ENCODE results near the gene ANTXR2.

Gene ANTXR2

GRCh38 chr4:80104927-80105326 lies 31.9 kb upstream of the ANTXR2 start:
- Histone ChIP-seq H3K9me3 (ENCODE audit: control insufficient read depth, low read length) (no peaks in the 10 kb centered on the region), H3K4me3 (ENCODE audit: insufficient read depth, low read depth, low read length, poor library complexity, severe bottlenecking) (no peak overlapping the region), H3K4me1 (ENCODE audit: control insufficient read depth, insufficient read depth, low read length, poor library complexity, severe bottlenecking) (no peaks in the 10 kb centered on the region), H3K27ac (ENCODE audit: insufficient read depth, low read length, poor library complexity, severe bottlenecking) (no peak overlapping the region), H3K36me3 (ENCODE audit: control insufficient read depth, insufficient read depth, low read length) (no peaks in the 10 kb centered on the region), H3K27me3 (replicated peaks; ENCODE audit: control insufficient read depth, insufficient read depth, low read length, poor library complexity, severe bottlenecking) (no peaks in the 10 kb centered on the region)
- no peak for DNase-seq

- Histone ChIP-seq H3K4me3 (ENCODE audit: insufficient read depth, low read depth, low read length, poor library complexity, severe bottlenecking) (no peak overlapping the region), H3K9me3 (ENCODE audit: control insufficient read depth, low read length) (no peaks in the 10 kb centered on the region), H3K4me1 (ENCODE audit: control insufficient read depth, insufficient read depth, low read length, poor library complexity, severe bottlenecking) (no peaks in the 10 kb centered on the region), H3K27me3 (replicated peaks; ENCODE audit: control insufficient read depth, insufficient read depth, low read length, poor library complexity, severe bottlenecking) (no peaks in the 10 kb centered on the region), H3K27ac (ENCODE audit: insufficient read depth, low read length, poor library complexity, severe bottlenecking) (no peak overlapping the region), H3K36me3 (ENCODE audit: control insufficient read depth, insufficient read depth, low read length) (no peaks in the 10 kb centered on the region)
- no peak for DNase-seq
Measured at GRCh38 chr4:80103629-80104028, 30.6 kb upstream of the ANTXR2 start.

DNA sequence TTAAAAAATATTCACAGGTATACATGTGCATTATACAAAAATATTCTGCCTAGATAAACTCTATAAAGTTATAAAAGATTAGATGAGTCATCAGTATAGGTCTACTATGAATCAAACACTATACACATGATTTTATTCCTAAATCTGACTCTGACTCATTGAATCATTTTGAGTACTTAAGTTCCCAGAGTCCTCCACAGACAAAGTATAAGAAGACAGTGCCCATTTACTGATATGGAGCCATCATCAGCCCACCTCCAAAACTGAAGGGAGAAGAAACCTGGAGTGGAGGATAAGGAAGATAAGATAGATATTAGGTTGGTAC lies 28.7 kb upstream of the ANTXR2 start:
- Histone ChIP-seq H3K36me3 (ENCODE audit: control insufficient read depth, insufficient read depth, low read length) (no peaks in the 10 kb centered on the region), H3K27me3 (replicated peaks; ENCODE audit: control insufficient read depth, insufficient read depth, low read length, poor library complexity, severe bottlenecking) (no peaks in the 10 kb centered on the region), H3K9me3 (ENCODE audit: control insufficient read depth, low read length) (no peaks in the 10 kb centered on the region), H3K27ac (ENCODE audit: insufficient read depth, low read length, poor library complexity, severe bottlenecking) (no peak overlapping the region), H3K4me3 (ENCODE audit: insufficient read depth, low read depth, low read length, poor library complexity, severe bottlenecking) (no peak overlapping the region), H3K4me1 (ENCODE audit: control insufficient read depth, insufficient read depth, low read length, poor library complexity, severe bottlenecking) (no peaks in the 10 kb centered on the region)
- DNase-seq, result no peak

DNA sequence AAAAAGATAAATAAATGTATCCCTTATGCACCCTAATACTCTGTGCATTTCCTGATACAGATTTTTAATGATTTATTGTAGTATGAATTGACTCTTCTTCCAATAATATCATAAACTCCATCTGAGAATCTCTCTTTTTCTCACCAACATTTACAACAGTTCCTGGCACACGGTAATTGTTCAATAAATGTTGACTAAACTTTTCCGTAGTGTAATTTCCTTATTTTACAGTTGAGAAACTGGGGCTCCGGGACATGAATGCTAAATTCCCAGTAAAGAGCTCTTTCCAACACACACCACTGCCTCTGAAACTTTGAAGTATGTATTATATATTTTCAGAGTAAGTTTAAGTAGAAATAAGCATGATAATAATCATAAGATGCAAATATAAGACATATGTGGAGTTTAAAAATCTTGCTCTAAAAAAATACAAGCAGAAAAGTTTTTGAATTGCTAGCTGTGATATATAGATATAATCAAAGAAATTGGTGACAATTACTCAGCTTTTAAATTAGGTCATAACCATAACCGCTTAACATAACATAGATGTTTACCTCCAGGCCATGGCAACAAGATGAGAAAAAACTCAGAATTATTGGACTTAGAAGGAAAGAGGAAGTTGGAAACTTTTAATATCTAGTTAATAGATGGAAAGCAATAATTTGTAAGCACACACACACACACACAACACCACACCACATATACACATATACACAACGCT lies 28.2 kb upstream of the ANTXR2 start:
- no peaks in the 10 kb centered on the region for H3K27me3 ChIP-seq (replicated peaks; ENCODE audit: control insufficient read depth, insufficient read depth, low read length, poor library complexity, severe bottlenecking)
- no peaks in the 10 kb centered on the region for H3K9me3 ChIP-seq (ENCODE audit: control insufficient read depth, low read length)
- DNase-seq, result no peak
- H3K4me3 ChIP-seq (ENCODE audit: insufficient read depth, low read depth, low read length, poor library complexity, severe bottlenecking), result no peak overlapping the region
- H3K36me3 ChIP-seq (ENCODE audit: control insufficient read depth, insufficient read depth, low read length), result no peaks in the 10 kb centered on the region
- no peak overlapping the region for H3K27ac ChIP-seq (ENCODE audit: insufficient read depth, low read length, poor library complexity, severe bottlenecking)
- no peaks in the 10 kb centered on the region for H3K4me1 ChIP-seq (ENCODE audit: control insufficient read depth, insufficient read depth, low read length, poor library complexity, severe bottlenecking)

- Histone ChIP-seq H3K27ac (ENCODE audit: insufficient read depth, low read length, poor library complexity, severe bottlenecking) (no peak overlapping the region), H3K27me3 (replicated peaks; ENCODE audit: control insufficient read depth, insufficient read depth, low read length, poor library complexity, severe bottlenecking) (no peaks in the 10 kb centered on the region)
- DNase-seq, result no peak
Measured at GRCh38 chr4:80099671-80100070, 26.6 kb upstream of the ANTXR2 start.

DNA sequence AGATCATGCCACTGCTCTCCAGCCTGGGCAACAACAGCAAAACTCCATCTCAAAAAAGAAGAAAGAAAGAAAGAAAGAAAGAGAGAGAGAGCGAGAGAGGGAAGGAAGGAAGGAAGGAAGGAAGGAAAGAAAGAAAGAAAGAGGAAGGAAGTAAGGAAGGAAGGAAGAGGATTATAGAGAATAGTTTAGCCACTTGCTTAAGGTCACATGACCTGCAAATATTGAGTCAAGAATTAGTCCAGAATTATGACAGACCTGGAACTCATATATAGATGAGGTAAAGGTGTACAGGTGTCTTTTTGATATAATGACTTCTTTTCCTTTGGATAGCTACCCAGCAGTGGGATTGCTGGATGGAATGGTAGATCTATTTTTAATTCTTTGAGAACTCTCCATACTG lies 25.6 kb upstream of the ANTXR2 start:
- Histone ChIP-seq H3K36me3 (ENCODE audit: control insufficient read depth, insufficient read depth, low read length) (no peaks in the 10 kb centered on the region), H3K4me1 (ENCODE audit: control insufficient read depth, insufficient read depth, low read length, poor library complexity, severe bottlenecking) (no peaks in the 10 kb centered on the region), H3K27me3 (replicated peaks; ENCODE audit: control insufficient read depth, insufficient read depth, low read length, poor library complexity, severe bottlenecking) (no peaks in the 10 kb centered on the region), H3K4me3 (ENCODE audit: insufficient read depth, low read depth, low read length, poor library complexity, severe bottlenecking) (no peak overlapping the region), H3K27ac (ENCODE audit: insufficient read depth, low read length, poor library complexity, severe bottlenecking) (no peak overlapping the region), H3K9me3 (ENCODE audit: control insufficient read depth, low read length) (no peaks in the 10 kb centered on the region)
- no peak for DNase-seq

More at GRCh38 chr4:80099671-80100070, 26.6 kb upstream of the ANTXR2 start:
- Histone ChIP-seq H3K36me3 (ENCODE audit: control insufficient read depth, insufficient read depth, low read length) (no peaks in the 10 kb centered on the region), H3K4me3 (ENCODE audit: insufficient read depth, low read depth, low read length, poor library complexity, severe bottlenecking) (no peak overlapping the region), H3K4me1 (ENCODE audit: control insufficient read depth, insufficient read depth, low read length, poor library complexity, severe bottlenecking) (no peaks in the 10 kb centered on the region), H3K9me3 (ENCODE audit: control insufficient read depth, low read length) (no peaks in the 10 kb centered on the region)

GRCh38 chr4:80097400-80098177 lies 24.6 kb upstream of the ANTXR2 start:
- H3K27ac ChIP-seq (ENCODE audit: insufficient read depth, low read length, poor library complexity, severe bottlenecking), result no peak overlapping the region
- H3K4me3 ChIP-seq (ENCODE audit: insufficient read depth, low read depth, low read length, poor library complexity, severe bottlenecking), result no peak overlapping the region
- no peak for DNase-seq

DNA sequence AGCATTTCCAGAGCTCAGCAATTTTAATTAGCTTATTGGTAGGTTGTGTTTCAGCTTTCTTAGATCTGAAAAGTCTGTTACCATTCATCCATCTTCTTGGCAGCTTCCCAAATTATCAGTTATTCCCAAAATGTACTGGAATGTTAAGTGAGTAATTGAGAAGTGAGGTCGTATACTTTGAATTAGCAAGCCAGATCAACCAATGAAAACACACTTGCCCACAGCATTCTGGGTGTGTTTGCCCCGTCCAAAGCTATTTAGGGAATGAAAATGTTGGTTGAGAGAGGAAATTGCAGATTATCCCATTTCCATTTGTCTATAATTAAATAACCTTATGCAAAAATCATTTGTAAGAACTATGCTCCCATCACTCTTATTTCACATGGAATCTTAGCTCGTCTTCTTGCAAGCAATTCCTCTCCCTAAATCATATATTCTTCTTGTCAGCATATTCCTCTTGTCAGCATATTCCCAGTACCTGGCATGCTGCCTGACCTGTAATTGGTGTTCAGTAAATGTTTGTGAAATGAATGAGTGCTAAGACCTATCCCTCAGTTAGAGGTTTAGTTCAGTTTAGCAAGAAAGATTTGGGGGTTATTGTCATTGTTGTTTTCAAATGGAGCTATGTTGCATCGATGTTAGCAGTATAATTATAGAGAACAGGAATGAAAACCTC lies 23.3 kb upstream of the ANTXR2 start:
- Histone ChIP-seq H3K27me3 (replicated peaks; ENCODE audit: control insufficient read depth, insufficient read depth, low read length, poor library complexity, severe bottlenecking) (no peaks in the 10 kb centered on the region), H3K9me3 (ENCODE audit: control insufficient read depth, low read length) (no peaks in the 10 kb centered on the region), H3K36me3 (ENCODE audit: control insufficient read depth, insufficient read depth, low read length) (no peaks in the 10 kb centered on the region), H3K27ac (ENCODE audit: insufficient read depth, low read length, poor library complexity, severe bottlenecking) (no peak overlapping the region), H3K4me1 (ENCODE audit: control insufficient read depth, insufficient read depth, low read length, poor library complexity, severe bottlenecking) (no peaks in the 10 kb centered on the region), H3K4me3 (ENCODE audit: insufficient read depth, low read depth, low read length, poor library complexity, severe bottlenecking) (no peak overlapping the region)
- DNase-seq, result no peak

More at GRCh38 chr4:80097400-80098177, 24.6 kb upstream of the ANTXR2 start:
- no peaks in the 10 kb centered on the region for H3K9me3 ChIP-seq (ENCODE audit: control insufficient read depth, low read length)
- no peaks in the 10 kb centered on the region for H3K27me3 ChIP-seq (replicated peaks; ENCODE audit: control insufficient read depth, insufficient read depth, low read length, poor library complexity, severe bottlenecking)
- H3K36me3 ChIP-seq (ENCODE audit: control insufficient read depth, insufficient read depth, low read length), result no peaks in the 10 kb centered on the region
- H3K4me1 ChIP-seq (ENCODE audit: control insufficient read depth, insufficient read depth, low read length, poor library complexity, severe bottlenecking), result no peaks in the 10 kb centered on the region

DNA sequence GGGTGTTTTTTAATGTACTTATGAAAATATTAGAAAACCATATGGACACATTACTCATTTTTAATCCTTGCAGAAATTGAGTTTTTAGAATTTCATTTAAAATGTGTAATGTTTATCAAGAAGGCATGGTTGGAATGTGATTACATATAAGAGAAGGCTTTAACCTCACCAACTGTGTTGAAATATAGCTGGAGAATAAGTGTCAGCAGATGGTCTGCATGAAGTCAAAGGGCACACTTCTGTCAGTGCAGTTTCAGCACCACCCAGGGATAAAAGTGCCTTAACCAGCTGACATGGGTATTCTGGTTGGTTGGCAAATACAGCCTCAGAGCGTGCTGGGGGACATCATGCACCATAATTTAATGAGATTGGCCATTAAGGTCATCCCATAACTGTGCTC lies 21.2 kb upstream of the ANTXR2 start:
- H3K36me3 ChIP-seq (ENCODE audit: control insufficient read depth, insufficient read depth, low read length), result no peaks in the 10 kb centered on the region
- no peak overlapping the region for H3K4me3 ChIP-seq (ENCODE audit: insufficient read depth, low read depth, low read length, poor library complexity, severe bottlenecking)
- no peaks in the 10 kb centered on the region for H3K9me3 ChIP-seq (ENCODE audit: control insufficient read depth, low read length)
- no peak overlapping the region for H3K27ac ChIP-seq (ENCODE audit: insufficient read depth, low read length, poor library complexity, severe bottlenecking)
- no peaks in the 10 kb centered on the region for H3K27me3 ChIP-seq (replicated peaks; ENCODE audit: control insufficient read depth, insufficient read depth, low read length, poor library complexity, severe bottlenecking)
- no peaks in the 10 kb centered on the region for H3K4me1 ChIP-seq (ENCODE audit: control insufficient read depth, insufficient read depth, low read length, poor library complexity, severe bottlenecking)
- DNase-seq, result no peak

DNA sequence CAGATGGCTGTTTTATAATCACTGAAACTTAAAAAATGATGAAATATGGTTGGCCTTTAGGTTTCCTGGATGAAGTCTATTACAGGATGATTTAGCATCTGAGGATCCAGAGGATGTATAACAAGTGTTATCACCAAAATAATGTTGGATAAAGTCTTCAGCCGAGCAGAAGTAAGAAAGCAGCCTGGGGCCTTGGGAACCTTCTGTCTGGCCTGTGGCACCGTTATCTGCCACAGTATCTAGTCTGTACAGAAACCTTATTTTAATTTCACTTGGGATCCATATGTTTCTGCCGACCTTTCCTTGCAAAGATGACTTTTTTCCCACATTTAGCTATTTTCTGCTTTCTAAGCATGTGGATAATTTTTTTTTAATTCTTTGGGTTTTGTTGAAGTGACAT lies 20.5 kb upstream of the ANTXR2 start:
- no peak overlapping the region for H3K27ac ChIP-seq (ENCODE audit: insufficient read depth, low read length, poor library complexity, severe bottlenecking)
- H3K9me3 ChIP-seq (ENCODE audit: control insufficient read depth, low read length), result no peaks in the 10 kb centered on the region
- no peaks in the 10 kb centered on the region for H3K4me1 ChIP-seq (ENCODE audit: control insufficient read depth, insufficient read depth, low read length, poor library complexity, severe bottlenecking)
- H3K36me3 ChIP-seq (ENCODE audit: control insufficient read depth, insufficient read depth, low read length), result no peaks in the 10 kb centered on the region
- no peak overlapping the region for H3K4me3 ChIP-seq (ENCODE audit: insufficient read depth, low read depth, low read length, poor library complexity, severe bottlenecking)
- no peaks in the 10 kb centered on the region for H3K27me3 ChIP-seq (replicated peaks; ENCODE audit: control insufficient read depth, insufficient read depth, low read length, poor library complexity, severe bottlenecking)
- no peak for DNase-seq

Measured in effector memory CD4-positive, alpha-beta T cell (primary cell).